Mononuclear cell (primary cell): ENCODE results near the gene F7. TPM values are rescaled to one million over a fixed set of nuclear protein-coding genes. Genes with fewer than 3 reads are reported as not detected.

ENCODE experiments used
- H3K27me3 ChIP-seq: 2 replicates; pipeline ENCODE4 v1.6.0; 2011; ENCODE audit warnings: low read length, control low read depth; ENCODE audit not compliant: insufficient read depth
- H3K4me1 ChIP-seq: 2 replicates; pipeline ENCODE4 v1.5.1; 2011; ENCODE audit warnings: mild to moderate bottlenecking, low read length, control low read depth; ENCODE audit not compliant: insufficient read depth
- H3K4me3 ChIP-seq: 2 replicates; pipeline ENCODE4 v1.5.1; 2011; ENCODE audit warnings: mild to moderate bottlenecking, low read length, moderate library complexity
- H3K9me3 ChIP-seq: 2 replicates; pipeline ENCODE4 v1.5.1; 2011; ENCODE audit warnings: low read depth, mild to moderate bottlenecking, control low read depth, low read length
- total RNA-seq: library from RNA; depleted of rRNA; stranded (reverse); fragments of >200 nt; gene quantifications from one replicate; pipeline ENCODE4 v1.2.3, GENCODE V29; 2012

The F7 gene
- total RNA-seq, 1 donor = 0.52 TPM

GRCh38 chr13:113065406-113066141, 40.0 kb upstream of the F7 start:
- Histone ChIP-seq H3K27me3 (no peaks in the 10 kb centered on the region), H3K4me1 (no peaks in the 10 kb centered on the region), H3K4me3 (no peak overlapping the region), H3K9me3 (no peaks in the 10 kb centered on the region)

DNA sequence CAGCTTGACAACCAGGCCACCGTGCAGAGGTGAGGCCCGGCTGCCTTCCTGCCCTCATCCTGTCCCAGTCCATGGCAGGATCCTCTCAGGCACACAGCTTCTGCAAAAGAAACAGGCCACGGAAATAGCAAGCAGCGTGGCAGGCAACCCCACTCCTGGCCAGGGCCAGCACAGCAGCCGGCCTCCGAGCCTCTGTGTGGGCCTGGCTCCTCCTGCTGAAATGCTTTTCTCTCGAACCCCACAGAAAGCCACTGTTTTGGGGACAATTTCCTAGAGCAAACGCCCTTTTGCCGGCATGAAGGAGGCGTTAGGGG, 39.5 kb upstream of the F7 start:
- Histone ChIP-seq H3K4me1 (no peaks in the 10 kb centered on the region), H3K4me3 (no peak overlapping the region), H3K27me3 (no peaks in the 10 kb centered on the region), H3K9me3 (no peaks in the 10 kb centered on the region)

GRCh38 chr13:113066746-113067145, 38.8 kb upstream of the F7 start:
- Histone ChIP-seq H3K27me3 (no peaks in the 10 kb centered on the region), H3K4me1 (no peaks in the 10 kb centered on the region), H3K4me3 (no peak overlapping the region), H3K9me3 (no peaks in the 10 kb centered on the region)

- no peaks in the 10 kb centered on the region for H3K9me3 ChIP-seq
- no peak overlapping the region for H3K4me3 ChIP-seq
- H3K4me1 ChIP-seq = no peaks in the 10 kb centered on the region
- no peaks in the 10 kb centered on the region for H3K27me3 ChIP-seq
These were observed 35.5 kb upstream of the F7 start for GRCh38 chr13:113069861-113070805.

GRCh38 chr13:113070855-113071254, 34.7 kb upstream of the F7 start:
- Histone ChIP-seq H3K4me3 (no peak overlapping the region), H3K4me1 (no peaks in the 10 kb centered on the region), H3K27me3 (no peaks in the 10 kb centered on the region), H3K9me3 (no peaks in the 10 kb centered on the region)

DNA sequence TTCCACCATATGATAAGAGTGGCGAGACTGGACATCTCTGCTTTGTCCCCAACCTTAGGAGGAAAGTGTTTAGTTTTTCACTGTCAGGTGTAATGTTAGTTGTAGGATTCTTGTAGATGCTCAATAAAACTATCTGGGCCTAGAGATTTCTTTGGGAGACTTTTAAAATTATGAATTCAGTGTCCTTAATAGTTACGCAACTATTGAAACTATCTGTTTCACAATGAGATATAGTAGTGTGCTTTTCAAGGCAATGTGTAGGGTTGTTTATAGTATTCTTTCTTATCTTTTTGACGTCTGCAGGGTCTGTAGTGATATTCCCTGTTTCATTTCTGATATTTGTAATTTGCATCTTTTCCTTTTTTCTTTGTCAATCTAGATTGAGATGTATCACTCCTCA, 33.2 kb upstream of the F7 start:
- Histone ChIP-seq H3K4me3 (no peak overlapping the region), H3K4me1 (no peaks in the 10 kb centered on the region), H3K27me3 (no peaks in the 10 kb centered on the region), H3K9me3 (no peaks in the 10 kb centered on the region)

DNA sequence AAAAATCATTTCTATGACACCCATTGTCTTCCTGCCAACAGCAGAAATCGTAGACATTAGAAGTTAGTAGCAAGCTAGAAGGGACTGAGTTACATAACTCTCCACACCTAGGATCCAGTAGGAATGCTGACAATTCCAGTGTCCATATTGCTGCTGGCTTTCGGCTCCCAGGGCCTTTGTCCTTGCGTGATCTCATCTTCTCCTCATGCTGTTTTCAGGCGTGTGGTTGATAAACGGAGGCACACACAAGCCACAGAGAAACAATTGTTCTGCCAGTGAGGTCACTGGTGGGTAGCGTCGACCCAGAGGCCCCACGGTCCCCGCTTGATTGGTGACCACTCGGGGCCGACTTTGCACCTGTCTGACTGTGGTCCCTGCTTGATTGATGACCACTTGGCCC, 31.6 kb upstream of the F7 start:
- H3K27me3 ChIP-seq = no peaks in the 10 kb centered on the region
- H3K4me3 ChIP-seq = no peak overlapping the region
- H3K9me3 ChIP-seq = no peaks in the 10 kb centered on the region
- H3K4me1 ChIP-seq = no peaks in the 10 kb centered on the region

GRCh38 chr13:113074401-113074800, 31.2 kb upstream of the F7 start:
- Histone ChIP-seq H3K4me3 (no peak overlapping the region), H3K27me3 (no peaks in the 10 kb centered on the region), H3K4me1 (no peaks in the 10 kb centered on the region), H3K9me3 (no peaks in the 10 kb centered on the region)

- Histone ChIP-seq H3K9me3 (no peaks in the 10 kb centered on the region), H3K4me1 (no peaks in the 10 kb centered on the region), H3K4me3 (no peak overlapping the region)
These were observed 30.7 kb upstream of the F7 start for GRCh38 chr13:113074876-113075275.

GRCh38 chr13:113075711-113076110, 29.9 kb upstream of the F7 start:
- H3K27me3 ChIP-seq = no peaks in the 10 kb centered on the region
- H3K4me3 ChIP-seq = no peak overlapping the region
- H3K4me1 ChIP-seq = no peaks in the 10 kb centered on the region
- H3K9me3 ChIP-seq = no peaks in the 10 kb centered on the region

More at GRCh38 chr13:113074876-113075275, 30.7 kb upstream of the F7 start:
- no peaks in the 10 kb centered on the region for H3K27me3 ChIP-seq

GRCh38 chr13:113076681-113077401, 28.8 kb upstream of the F7 start:
- Histone ChIP-seq H3K4me3 (no peak overlapping the region), H3K4me1 (no peaks in the 10 kb centered on the region), H3K27me3 (no peaks in the 10 kb centered on the region), H3K9me3 (no peaks in the 10 kb centered on the region)

DNA sequence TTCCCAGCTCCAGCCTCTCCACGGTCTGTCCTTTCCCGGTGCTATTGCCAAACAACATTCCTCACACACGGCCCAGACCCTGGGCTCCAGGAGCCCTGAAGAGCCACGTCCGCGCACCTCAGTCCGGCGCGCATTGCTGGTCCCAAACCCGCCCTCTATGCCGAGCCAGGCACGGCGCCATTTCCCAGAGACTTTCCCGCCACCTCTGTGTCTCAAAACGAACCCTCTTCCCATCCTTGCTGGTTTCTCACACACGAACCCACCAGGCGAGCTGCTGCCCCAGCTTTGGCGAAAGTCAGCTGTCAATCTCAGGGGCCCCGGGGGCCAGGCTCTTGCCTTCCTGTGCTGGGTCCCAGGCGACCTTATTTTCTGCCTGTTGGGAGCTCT, 28.0 kb upstream of the F7 start:
- H3K4me3 ChIP-seq = no peak overlapping the region
- no peaks in the 10 kb centered on the region for H3K27me3 ChIP-seq
- H3K9me3 ChIP-seq = no peaks in the 10 kb centered on the region
- no peaks in the 10 kb centered on the region for H3K4me1 ChIP-seq

DNA sequence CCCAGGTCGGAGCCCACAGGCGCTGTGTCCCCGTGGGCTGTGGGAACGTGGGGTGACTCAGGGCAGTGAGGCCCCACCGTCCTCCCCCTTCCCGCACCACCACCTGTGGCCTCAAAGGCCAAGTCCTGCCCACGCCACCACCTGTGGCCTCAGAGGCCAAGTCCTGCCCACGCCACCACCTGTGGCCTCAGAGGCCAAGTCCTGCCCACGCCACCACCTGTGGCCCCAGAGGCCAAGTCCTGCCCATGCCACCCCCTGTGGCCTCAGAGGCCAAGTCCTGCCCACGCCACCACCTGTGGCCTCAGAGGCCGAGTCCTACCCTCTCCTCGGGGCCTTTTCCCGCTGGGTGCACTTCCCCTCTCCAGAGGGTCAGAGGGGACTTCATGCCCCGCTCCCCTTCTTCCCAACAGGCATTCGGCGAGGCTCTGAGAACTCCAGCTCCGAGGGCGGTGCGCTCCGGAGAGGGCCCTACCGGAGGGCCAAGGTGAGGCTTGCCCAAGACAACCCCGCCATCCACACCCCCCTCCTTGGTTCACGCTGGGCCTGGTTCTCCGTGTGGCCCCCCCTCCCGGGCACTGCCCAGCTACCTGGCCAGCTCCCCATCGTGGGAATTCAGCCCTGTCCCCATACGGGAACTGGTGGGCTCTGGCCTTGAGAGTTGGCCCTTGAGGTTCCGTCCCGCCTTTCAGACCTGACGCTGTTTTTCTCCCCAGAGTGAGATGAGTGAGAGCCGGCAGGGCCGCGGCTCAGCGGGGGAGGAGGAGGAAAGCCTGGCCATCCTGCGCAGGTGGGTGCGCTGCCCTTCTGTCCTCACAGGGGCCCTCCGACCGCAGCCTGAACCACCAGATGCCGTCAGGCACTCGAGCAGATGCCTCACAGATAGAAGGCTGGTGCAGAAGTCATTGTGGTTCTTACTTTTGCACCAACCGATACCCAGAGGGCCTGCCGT, 27.4 kb upstream of the F7 start:
- Histone ChIP-seq H3K4me1 (no peaks in the 10 kb centered on the region), H3K4me3 (no peak overlapping the region), H3K9me3 (no peaks in the 10 kb centered on the region)

More for the DNA sequence above, 27.4 kb upstream of the F7 start:
- no peaks in the 10 kb centered on the region for H3K27me3 ChIP-seq
